CD4-positive, alpha-beta T cell treated with Interleukin-1 beta for 1 hour (primary cell): ENCODE results near the gene TMPRSS4.
A peak's percentile ranks its signal among the peaks of the same experiment; 100 is the strongest.

Experiments
- DNase-seq, 2 donors: peaks; one replicate each; pipeline ENCODE4 v3.0.0-alpha.2; 2020 to 2022

Gene TMPRSS4

DNA sequence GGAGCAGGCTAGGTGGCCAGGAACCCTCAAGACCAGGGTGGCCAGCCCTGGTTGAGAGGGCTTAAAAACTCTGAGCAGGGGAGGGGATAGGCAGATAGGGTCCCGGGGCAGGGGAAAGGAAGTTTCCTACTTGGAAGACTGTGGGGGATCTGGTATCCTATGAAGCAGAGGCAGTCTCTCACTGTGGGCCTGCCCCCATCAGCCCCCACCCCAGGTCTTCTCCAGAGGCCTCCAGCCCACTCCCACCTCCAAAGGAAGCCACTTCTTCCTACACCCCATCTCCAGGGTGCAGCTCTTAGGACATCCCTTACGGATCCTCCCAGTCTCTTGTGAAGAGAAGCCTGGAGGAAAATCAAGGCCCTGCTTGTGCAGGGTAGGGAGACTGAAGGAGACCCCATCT is 59.5 kb downstream of the TMPRSS4 start:
- no peak for DNase-seq

DNA sequence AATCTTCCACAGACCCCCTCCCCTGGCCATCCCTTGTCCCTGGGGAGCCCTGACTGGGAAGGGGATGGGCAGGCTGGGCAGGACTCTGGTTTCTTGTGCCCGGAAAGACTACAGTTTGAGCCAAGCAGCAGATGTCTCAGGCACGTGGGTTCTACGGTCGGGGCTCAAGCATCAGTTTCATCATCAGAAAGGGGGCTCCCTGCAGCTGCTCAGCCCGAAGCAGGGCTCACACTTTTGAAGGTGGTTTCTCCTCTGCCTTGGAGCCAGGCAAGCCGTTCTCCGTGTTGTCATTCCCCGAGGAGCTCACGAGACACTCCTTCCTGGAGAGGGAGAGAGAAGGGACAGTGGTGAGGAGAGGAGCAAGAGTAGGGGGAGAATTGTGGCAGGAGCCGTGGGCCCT is 59.9 kb downstream of the TMPRSS4 start:
- DNase-seq: no peak

DNA sequence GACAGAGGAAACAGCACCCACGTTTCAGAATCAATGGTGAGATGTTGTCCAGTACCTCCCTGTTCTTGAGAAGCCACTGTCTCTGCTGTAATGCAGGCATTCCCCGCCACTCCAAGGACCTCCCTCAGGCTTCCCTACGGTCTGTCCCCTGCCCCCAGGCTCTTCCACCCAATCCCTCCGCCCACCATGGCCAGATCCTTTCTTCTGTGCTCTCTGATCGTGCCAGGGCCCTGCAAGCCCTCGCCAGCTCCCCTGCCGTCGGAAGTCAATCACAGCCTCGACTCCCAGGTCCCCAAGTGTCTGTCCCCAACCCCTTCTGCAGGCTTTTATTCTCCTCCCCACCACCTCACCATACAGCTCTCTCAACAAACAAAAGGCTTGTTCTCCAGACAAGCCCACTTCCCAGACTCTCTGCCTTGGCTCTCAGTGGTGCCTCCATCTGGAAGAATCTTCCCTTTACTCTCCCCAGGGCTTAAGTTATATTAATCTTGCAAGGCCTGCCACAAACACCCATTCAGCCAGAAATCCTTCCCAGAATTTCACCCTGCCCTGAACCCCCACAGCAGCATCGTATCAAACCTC is 62.1 kb downstream of the TMPRSS4 start:
- no peak for DNase-seq

DNA sequence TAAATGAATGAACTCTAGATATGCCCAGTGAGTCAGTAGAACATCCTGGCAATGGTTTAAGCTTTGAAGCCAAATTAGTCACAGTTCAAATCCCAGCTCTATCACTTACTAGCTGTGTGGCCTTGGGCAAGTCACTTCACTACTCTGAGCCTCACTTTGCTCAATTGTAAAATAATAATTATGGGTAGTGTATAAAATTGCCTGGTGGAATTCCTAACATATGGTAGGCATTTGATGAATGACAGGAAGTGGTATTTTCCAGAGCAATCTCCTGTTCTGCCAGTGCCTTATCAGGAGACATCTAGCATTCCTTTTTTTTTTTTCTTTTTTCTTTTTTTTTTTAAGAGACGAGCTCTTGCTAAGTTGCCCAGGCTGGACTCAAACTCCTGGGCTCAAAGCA is 62.7 kb downstream of the TMPRSS4 start:
- no peak for DNase-seq

DNA sequence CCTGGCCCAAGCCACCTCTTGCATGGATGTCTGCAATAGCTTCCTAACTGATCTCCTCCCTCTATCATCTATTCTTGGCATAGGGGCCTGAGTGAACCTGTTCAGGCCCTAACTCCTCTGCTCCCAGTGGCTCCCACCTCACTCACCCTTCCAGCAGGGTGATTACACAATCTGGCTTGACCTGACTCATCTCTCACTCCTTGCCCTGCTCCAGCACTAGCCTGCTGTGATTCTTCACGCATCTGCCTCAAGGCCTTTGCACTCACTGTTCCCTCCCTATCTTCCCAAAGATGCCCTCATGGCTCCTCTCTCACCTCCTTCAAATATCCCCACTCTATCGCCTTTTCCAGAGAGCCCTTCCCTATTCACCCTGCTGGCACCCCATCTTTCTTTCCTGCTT is 65.2 kb downstream of the TMPRSS4 start:
- peak in 1 of 2 donors; percentile 34 for DNase-seq

DNA sequence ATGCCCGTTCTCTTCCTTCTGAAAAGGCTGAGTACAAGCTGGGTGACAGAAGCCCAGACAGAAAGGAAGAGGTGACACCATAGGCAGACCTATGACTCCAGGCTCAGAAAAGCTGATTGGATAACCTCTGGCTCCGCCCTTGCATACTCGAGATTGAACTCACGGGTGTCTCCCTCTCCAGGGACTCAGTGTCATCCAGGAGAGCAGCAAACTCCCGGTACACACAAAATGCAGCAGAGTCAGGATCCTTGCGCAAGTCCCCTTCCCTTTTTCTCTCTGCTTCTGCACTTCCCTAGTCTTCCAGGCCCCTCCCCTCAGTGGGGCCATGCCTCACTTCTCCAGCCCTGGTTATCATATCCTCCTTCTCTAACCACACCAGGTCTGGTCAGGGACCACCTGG is 65.9 kb downstream of the TMPRSS4 start:
- DNase-seq: peak; percentile 10 to 73

DNA sequence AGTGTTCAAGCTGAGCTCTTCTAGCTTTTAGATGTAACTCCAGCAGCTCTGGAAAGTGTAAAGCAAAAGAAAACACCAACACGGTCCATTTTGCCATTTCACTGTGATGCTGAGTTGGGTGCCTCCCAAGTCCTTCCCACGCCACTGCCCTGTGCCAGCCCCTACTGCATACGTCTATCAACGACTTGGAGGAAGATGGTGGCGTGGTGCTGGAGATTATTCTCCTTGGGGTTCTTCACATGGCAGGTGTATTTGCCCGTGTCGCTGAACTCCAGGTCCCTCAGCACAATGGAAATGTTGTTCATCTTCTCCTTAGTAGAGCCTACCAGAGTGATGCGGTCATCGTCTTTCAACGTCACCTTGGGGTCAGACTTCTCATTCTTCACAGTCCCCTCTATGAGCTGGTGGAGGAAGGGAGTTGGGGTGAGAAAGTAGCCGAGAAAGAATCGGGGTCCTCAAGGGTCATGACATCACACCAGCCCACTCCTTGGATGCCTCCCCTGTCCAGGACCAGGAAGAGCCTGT is 66.8 kb downstream of the TMPRSS4 start:
- DNase-seq: no peak

DNA sequence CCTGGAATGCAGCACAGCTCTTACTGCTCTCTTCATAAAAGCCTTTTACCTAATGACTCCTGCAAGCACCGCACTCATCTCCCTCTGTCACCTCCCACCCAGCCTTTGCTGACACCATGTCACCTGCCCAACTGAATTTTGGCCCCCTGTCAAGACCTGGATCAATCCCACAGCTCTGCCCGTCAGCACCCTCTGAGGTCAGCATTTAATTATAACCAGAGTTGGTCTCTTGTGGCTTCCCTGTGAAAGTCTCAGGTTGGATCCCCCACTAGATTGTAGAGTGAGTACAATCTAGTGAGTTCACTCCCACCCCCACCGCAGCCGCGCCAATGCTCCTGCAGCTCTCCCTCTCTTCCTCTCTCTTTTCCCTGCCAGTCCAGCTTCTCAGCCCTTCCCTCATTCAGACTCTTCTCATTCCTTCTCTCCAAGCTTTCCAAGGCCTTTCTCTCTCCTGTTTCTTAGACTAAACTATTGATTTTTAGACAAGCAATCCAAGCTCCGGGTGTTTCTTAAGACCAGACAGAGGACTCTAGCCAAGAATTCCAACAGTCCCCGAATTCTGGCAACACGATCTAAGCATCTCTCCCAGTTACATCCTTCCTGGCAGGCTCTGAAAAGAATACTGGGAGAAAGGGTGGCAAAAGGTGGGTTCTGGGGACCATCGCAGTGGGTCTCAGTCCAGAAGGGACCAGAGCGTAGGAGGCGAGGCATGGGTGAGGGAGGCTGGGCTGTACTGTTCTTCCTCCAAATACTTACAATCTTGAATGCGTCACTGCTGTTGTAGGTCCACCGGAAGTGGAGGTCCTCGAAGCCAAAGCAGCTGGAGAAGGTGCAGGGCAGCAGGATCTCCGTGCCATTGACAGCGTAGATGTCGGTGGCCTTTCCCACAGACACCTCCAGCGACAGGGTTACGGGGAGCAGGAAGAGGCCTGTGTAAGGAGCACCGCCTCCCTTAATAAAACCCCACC is 67.7 kb downstream of the TMPRSS4 start:
- no peak for DNase-seq

DNA sequence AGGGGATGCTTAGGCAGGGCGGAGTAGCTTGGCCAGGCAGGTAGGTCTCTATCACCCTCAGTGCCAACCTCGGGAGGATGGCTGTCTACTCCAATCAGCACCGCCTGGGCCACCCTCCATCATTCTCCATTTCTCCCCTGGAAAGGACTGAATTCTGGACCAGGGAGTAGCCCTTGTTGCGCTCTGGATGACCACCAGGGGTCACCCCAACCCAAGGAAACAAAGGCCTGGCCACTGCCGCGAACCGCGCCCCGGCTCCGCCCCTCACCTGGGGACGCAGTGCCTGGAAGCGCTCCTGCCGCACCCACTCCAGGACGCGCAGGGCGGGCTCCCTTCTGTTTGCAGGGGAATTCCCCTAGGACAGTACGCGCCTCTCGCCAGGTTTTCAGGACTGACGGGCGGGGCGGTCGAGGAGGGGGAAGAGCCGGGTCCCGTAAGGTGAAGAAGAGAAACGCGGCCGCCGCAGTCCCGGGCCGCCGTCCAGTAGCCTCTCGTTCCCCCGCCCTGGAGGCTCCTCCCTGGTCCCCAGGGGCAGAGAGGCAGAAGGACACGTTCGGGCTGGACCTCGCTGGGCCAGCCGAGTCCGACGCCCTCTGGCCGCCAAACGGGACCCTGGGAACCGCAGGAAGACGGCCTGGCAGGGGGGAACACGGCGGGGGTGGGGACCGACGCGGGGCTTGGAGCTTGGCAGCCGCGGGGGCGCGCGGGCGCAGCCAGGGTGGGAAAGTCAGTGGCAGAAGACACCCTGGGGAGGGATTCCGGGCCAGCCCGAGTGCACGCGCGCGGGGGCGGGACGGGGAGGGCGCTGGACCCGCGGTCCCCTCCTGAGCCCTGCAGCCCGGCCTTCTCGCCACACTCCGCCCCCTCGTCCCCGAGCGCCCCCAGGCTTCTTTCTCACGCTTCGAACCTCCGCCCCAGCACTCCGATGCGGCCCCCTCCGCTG is 68.7 kb downstream of the TMPRSS4 start:
- peak; percentile 84 to 89 for DNase-seq

DNA sequence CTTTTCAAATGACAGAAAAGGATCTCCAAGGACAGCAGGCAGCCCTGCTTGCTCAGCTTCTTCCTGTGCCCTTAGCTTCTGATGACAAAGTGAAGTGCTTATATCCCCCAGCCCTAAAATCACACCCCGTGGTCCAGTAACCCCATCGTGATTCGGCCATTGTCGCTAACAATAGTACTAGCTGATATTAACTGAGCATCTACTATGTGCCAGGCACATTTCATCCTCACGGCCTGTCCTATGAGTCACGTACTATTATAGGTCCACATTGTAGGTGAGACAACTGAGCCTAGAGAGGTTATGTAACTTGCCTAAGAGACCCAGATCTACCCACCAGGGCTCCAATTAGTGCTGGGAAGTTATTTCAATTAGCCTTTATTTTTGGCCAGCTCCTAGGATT is 69.7 kb downstream of the TMPRSS4 start:
- DNase-seq: no peak

DNA sequence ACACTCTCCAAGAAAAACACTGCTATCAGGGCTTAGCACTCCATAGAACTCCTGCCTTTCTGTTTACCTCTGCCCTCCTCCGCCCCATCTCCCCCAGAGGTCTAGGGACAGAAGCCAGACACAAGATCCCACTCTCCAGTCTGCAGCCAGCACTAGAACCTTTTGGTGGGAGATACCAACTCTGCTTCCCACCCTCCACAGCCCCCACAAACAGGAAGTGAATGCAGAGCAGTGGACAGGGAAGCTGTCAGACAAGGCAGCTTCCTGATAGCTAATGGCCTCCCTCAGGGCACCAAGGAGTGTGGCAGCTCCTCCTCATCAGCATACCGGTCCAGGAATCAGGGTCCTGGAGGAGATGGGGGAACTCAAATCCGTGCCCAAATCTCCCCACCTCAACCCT is 70.6 kb downstream of the TMPRSS4 start:
- no peak for DNase-seq

DNA sequence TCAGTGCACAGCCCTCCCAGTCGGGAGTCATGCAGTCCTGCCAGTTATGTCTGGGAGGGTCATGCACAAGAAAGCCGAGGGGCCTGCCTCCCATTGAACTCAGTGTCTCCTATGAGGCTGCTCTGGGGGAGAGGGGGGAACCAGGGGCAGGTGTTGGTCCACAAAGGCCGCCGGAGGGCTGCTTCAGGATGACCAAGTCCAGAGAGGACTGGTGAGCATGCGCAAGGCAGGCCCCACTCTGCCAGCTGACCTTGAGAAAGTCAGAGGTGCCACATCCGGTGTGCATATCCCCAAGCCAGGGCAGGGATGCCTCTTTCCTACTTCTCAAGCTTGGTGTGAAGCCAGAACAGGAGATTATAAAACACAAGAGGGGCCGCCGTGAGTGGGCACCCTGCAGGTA is 71.4 kb downstream of the TMPRSS4 start:
- DNase-seq: no peak

DNA sequence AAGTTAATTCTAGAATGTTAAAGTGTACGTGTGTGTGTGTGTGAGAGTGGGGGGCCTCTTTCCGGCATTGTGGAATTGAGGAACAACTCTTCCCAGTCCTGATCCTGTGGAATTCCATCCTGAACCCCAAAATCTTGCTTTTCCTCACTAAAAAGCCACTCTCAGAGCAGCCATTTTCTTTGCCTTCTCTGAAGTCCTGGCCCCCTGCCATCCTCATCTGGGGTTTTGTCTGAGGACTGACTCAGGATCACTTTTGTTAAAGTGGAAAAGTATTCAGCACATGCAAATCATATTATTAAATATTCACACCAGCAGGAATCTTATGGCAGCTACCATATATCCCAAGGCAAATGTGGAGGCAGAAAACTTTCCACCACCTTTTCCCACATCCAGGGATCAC is 72.0 kb downstream of the TMPRSS4 start:
- no peak for DNase-seq

DNA sequence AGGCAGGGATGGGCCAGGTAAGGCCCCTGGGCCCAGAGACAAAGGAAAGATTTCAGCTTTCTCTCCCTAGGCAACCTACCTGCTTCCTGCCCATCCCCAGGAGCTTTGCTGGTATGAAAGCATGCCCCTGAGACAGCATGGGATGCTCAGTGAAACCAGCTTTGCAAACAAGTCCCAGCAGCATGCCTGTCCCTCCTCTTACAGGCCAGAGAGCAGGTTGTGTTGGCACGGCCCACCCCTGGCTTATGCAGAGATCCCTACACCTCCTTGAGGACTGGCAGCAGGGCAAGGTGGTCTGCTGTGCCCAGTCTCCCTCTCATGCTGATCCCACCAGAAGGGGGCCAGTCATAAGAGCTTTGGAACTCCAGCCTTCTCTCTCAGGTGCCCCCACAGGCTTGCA is 72.6 kb downstream of the TMPRSS4 start:
- no peak for DNase-seq

DNA sequence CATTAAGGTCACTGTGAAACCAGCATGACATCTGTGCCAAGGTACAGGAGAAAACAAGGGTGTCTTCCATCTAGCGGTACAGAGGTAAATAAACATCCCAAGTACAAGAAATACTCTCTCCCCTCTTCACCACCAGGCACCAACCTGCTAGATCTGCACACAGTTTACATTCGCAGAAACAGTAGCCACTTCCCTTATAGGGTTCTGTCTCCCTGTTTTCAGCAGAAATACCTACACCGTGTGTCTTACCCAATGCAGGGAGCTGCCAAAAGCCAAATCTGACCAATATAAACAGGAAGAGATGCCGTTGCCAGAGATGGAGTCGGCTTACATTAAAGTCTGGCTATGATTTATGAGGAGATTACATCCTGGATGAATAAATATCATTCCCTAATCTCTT is 74.6 kb downstream of the TMPRSS4 start:
- DNase-seq: no peak

DNA sequence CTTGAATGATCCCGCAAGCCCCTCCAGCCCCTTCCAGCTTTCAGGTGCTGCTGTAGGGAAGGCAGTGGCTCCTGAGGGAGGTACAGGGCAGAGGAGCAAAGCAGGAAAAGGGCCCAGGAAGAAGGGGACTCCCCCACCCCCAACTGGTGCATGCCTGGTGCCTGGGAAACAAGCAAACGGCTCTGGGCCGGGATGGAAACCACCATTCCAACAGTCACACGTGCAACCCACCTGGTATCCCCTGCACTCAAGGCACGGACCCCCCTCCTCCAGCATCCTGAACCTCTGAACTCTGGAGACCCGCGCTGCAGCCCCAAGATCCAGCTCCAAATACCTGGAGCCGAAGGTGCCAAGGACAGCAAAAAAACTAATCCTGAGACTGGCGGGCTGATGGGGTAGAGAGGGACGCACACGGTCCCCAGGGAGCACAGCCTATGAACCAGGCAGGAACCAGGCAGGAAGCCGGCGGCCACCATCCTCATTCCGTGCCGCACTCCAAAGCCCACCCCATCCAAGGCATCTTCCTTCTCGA is 75.2 kb downstream of the TMPRSS4 start:
- DNase-seq: no peak

DNA sequence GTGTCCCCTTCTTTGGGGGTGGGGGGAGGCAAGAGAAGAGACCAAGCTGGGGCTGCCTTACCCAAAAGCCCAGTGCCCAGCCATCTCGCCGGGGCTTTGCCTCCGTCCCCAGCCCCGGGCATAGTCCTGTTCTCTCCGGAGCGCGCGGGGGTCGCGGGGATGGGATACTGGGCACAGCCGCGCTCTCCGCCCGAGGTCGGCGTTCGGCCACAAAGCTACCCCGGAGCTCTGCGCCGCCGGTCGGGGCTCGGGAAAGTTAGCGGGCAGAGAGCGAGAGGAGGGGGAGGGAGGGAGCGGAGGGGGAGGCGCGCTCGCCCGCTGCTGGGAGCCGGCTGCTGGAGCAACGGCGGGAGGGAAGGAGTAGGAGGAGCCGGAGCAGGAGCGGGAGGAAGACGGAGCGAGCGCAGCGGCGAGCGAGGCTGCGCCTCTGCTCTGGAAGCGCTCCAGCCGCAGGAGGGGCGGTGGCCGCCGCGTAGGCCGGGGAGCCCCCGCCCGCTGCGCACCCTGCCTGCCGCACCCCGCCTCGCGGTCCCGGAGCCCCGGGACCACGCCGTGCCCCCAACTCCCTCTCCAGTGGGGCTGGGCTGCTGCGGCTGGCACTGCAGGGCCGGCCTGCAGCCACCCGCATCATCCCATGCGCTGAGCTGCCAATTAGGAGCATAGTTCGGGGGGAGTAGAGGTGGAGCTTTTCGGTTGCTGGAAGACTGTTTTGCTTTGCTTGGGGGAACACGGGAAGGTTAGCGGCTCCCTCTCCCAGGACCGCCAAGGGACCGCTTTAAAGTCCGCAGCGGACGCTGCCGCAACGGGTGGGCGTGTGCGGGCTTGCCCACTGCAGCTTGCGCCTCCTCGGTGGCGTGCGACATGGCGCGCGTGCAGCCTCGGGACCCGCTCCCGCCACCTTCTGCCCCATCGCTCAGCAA is 75.9 kb downstream of the TMPRSS4 start, which contains the start of gene SCN4B:
Gene SCN4B (minus strand): TSS at position 272 of the 920 bp plus-strand sequence. CDS start 150 bp downstream, at position 122.
- peak in 1 of 2 donors; percentile 13 for DNase-seq

DNA sequence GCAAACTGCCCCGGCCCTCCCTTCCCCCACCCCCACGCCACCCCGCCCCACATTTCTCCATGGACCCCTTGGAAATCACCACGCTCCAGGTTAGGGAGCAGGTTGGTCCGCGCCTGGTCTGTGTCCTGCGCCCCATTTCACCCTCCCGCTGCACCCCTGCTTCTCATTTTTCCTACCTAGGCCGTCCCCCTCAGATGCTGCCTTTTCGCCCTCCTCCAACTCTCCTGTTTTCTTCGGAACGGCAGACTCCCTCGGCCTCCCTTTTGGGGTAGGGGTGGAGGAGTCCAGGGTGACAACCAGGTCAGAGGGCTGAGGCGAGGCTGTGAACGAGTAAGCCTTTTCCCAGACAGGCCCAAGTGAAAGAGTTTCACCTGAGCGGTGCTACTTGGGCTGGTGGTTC is 76.6 kb downstream of the TMPRSS4 start:
- no peak for DNase-seq

DNA sequence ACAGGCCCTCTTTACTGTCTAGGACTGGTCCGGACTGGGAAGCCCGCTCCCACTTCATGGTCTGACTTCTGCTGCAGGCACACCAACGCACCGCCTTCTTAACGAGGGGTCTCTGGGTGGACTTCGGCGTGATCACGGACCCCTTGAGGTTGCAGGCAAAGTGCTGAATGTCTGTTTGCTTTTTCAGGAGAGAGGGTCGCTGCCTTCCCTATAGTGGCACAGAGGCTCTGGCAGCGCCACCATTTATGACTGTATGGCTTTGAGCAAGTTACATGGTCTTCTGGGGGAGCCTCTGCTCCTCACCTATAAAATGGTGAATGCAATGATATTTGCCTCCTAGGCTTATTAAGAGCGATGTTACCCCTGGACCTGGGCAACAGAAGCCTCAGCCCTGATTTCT is 77.1 kb downstream of the TMPRSS4 start:
- DNase-seq: no peak

DNA sequence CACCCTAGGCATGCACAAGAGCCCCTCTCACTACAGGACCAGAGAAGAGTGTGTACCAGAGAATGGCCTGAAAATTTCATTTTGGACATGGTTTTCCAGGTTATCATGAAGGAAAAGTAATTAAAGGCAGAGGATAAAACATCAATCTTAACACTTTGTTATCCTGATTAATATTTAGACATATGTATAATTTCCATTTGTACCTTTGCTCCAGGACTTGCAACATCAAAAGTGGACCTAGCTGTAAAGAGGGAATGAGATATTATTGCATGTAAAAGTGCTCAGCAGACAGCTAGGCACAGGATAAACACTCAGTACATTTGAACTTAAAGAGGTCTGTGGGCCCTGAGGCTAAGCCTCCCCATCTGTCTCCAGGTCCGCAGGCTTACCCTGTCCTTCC is 77.8 kb downstream of the TMPRSS4 start:
- DNase-seq: no peak

DNA sequence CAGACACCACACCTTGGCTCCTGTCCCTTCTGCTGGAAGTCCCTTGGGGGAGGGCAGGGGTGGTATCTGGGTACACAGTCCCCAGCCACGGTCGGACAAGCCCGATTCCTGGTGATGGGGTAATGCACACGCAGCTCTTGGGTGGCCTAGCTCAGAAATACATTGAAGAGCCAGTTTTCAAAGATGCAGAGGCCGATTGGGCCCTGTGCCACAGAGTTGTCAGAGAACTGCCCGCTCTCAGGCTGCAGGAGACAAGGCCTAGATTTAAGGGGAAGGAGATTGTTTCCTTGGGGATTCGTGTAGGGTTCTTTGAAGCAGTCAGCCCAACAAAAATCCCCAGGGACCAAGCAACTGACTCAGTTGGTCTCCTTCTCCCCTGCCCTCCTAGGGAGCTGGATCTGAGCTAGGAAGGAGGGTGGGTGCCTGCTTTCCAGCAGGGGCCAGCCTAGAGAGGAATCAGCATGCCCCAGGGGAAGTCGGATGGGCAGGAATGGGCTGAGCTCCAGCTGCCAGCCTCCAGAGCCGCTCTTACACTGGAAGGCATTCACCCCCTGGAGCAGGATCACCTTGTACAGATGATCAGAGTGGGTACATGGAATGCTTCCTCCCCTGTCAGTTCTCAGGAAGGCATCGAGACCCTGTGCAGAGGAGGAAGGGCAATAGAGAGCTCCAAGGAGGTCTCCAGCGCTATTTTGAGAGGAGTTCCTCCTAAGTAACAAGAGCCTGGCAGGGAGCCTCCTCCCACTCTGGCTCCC is 79.1 kb downstream of the TMPRSS4 start:
- DNase-seq: no peak
